Skin of body (tissue), 2 donors: ENCODE measurements around the gene PDZD2. TPM values are rescaled to one million over a fixed set of nuclear protein-coding genes. Genes with fewer than 3 reads are reported as not detected.
"Not testable (repeated sequence)": the region's sequence is repeated elsewhere in the genome, so short reads cannot be mapped to it uniquely, and the experiment has no call there.

ENCODE experiments used
- DNase-seq: peaks from one replicate; lab custom pipeline; 2025; lab: John Stamatoyannopoulos, UW
- total RNA-seq: library from RNA; depleted of rRNA; stranded (reverse); fragments of >200 nt; gene quantifications from one replicate; pipeline ENCODE4 v1.2.3, GENCODE V29; 2014

The PDZD2 gene
- total RNA-seq, 1 donor from 2014 or later = 34.9 TPM

DNA sequence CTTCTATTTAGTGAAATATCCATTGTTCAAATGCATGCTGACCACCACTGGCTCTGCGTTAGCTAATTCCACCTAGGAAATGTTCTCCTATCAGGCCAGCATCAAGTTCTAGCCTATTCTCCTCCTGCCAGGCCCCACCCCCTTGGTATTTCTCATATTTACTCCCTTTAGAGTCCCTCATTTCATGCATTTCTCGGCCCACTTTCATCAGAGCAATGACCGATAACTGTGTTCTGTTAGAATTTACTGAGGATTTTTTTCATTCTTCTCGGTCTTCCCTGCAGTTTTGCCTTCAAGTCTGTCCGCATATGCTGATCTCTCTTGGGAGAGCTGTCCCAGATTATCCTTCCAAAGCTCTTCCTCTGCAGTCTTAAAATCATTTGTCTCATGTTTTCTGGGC lies 391.8 kb downstream of the PDZD2 start:
- DNase-seq = no peak

DNA sequence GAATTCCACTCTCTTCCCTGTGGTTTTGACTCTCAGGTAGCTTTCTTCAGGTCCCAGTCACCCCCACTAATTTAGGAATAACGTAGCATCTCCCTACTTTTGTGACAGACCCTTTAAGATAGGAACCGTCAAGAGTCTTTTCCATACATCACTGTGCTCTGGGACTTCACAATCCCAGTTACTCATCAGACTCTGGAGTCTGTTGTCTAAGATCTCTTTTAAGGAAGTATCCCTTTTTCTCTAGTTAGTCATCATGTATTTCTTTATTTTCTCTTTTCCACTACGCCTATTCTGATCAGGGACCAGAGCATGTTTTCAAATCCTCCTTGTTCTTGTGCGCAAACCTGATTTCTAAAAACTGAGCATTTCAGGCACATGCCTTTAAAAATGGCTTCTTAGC lies 392.2 kb downstream of the PDZD2 start:
- no peak for DNase-seq

DNA sequence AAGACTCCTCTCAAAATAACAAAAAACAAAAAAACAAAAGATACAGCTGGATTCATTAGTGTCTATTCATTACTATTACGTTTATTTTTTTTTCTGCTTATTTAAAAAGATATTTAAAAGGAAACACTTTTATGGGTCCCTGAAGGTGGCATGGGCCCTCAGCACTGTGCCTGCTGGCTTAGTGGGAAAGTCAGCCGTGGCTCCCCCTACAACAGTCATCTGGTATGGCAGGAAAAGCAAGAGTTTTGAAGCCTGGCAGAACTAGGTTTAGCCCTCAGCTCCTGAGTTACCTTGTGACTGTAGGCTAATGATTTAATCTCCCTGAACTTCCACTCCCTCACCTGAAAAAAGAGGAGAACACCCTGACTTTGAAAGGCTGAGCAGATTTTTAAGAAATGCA lies 399.6 kb downstream of the PDZD2 start:
- no peak for DNase-seq

DNA sequence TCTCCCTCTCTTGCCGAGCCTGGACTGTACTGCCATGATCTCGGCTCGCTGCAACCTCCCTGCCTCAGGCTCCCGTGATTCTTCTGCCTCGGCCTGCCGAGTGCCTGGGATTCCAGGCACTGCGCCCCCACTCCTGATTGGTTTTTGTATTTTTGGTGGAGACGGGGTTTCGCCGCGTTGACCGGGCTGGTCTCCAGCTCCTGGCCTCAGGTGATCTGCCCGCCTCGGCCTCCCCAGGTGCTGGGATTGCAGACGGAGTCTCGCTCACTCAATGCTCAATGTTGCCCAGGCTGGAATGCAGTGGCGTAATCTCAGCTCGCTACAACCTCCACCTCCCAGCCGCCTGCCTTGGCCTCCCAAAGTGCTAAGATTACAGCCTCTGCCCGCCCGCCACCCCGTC lies 400.2 kb downstream of the PDZD2 start:
- DNase-seq = not testable (repeated sequence)

GRCh38 chr5:32039601-32040000 lies 400.7 kb downstream of the PDZD2 start:
- DNase-seq = not testable (repeated sequence)

DNA sequence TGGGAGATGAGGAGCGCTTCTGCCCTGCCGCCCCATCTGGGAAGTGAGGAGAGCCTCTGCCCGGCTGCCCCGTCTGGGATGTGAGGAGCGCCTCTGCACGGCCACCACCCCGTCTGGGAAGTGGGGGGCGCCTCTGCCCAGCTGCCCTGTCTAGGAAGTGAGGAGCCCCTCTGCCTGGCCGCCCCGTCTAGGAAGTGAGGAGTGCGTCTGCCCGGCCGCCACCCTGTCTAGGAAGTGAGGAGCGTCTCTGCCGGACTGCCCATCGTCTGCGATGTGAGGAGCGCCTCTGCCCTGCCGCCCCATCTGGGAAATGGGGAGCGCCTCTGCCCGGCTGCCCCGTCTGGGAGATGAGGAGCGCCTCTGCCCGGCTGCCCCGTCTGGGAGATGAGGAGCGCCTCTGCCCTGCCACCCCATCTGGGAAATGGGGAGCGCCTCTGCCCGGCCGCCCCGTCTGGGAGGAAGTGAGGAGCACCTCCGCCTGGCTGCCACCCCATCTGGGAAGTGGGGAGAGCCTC lies 401.3 kb downstream of the PDZD2 start:
- DNase-seq = not testable (repeated sequence)

- no peak for DNase-seq
Measured at GRCh38 chr5:32042551-32042961, 403.6 kb downstream of the PDZD2 start.

DNA sequence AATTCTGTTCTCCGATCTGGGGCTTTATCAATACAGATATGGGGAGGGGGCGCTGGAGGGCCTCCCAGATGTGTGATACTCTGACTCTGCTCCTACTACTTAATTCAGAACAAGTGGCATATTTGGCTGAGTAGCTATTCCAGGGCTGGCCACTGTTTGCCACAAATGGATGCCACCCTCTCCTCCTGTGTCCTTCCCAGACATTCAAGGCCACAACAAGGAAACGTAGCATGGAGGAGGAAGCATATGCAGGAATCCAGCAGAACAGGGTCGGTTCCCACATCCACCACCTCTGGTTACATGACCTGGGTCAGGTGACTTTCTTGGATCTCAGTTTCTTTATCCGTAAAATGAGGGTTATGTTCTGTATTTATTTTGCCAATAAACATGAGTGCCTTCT lies 404.2 kb downstream of the PDZD2 start:
- no peak for DNase-seq

GRCh38 chr5:32044434-32044833 lies 405.5 kb downstream of the PDZD2 start:
- no peak for DNase-seq

- no peak for DNase-seq
Measured at GRCh38 chr5:32044939-32045338, 406.0 kb downstream of the PDZD2 start.

GRCh38 chr5:32047056-32047455 lies 408.1 kb downstream of the PDZD2 start:
- no peak for DNase-seq

GRCh38 chr5:32051796-32052195 lies 412.9 kb downstream of the PDZD2 start:
- no peak for DNase-seq

DNA sequence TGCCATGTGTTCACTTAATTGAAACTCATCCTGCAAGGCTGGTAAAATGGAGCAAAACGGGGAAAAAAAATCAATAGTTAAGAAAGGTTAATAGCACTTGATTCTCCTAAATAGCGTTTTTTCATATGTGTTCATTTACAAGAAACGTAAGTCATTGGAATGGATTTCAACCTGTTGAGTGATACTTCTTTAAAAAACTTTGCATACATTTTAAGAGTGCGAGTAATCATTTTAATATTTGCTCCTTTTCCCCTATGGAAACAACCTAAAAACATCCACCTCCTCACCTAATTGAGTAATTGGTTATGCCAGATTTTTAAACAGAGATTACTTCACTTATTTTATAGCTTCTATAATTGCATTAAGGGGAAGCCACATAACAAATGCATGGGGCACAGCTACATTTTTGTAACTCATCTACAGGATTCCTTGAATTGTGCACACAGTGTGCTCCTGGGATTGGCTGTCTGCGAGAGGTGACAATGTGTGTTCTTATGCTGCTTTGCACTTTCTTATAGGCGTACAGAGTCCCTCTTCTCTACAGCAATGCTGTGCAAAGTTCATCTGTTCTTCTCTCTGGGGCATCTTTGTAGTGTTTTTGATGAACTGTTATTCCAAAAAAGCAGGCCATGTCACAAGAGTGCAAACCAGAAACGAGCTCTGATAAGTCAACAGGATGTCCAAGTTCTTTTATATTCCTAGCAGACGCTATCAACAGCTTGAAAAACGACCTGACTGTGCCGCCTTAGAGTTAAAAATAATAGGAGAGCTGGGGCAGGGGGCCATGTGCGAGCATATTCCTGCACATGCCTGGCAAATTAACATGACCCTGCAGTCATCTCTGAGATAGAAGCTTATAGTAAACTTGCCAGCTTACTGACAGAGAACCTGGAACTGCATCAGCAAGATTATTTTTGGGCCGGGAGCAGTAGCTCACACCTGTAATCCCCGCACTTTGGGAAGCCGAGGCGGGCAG lies 417.2 kb downstream of the PDZD2 start:
- DNase-seq = no peak

DNA sequence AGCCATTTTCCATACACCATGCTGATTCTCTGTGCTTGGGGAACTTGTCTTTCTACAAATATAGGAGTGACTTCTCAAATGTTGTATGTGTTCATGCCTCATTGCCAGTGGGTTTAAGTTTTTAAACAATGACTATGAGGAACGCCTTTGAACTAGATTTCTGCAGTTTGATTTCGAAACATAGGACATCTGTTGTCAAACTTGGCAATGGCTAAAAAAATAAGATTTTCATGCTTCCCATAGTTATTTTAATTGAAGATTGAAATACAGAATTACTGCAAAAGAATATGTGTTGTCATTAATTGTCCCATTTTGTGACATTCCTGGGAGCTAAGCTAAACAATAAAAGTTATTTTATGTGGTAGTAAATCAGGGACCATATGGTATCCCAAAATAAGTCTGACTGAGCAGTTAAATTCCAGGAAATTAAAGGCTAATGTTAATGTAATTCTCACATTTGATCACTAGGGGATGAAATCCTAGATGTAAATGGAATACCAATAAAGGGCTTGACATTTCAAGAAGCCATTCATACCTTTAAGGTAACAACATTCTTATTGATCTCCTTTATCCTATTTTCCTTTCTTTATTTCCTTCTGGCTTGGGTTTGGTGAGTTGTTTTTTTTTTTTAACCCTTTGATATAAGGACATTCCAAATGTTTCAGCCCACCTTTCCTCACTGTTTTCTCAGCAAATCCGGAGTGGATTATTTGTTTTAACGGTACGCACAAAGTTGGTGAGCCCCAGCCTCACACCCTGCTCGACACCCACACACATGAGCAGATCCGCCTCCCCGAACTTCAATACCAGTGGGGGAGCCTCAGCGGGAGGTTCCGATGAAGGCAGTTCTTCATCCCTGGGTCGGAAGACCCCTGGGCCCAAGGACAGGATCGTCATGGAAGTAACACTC lies 418.5 kb downstream of the PDZD2 start:
- peak; percentile 92 for DNase-seq

DNA sequence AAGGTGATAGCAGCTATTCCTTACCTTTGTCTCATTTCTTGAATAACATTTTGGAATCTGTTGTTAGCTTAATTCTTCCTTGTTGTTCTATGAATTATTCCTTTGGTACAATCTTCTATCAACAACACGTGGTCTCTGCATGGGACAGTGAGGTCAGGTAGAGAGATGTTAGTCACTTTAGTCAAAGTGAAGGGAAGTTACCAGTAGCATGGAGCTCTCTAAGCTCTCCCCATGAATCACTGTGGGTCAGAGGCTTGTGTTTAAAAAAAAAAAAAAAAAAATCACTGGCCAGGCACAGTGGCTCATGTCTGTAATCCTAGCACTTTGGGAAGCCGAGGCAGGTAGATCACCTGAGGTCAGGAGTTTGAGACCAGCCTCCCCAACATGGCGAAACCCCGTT lies 419.2 kb downstream of the PDZD2 start:
- DNase-seq = no peak

- peak; percentile 16 for DNase-seq
Measured at GRCh38 chr5:32058997-32059396, 420.1 kb downstream of the PDZD2 start.

DNA sequence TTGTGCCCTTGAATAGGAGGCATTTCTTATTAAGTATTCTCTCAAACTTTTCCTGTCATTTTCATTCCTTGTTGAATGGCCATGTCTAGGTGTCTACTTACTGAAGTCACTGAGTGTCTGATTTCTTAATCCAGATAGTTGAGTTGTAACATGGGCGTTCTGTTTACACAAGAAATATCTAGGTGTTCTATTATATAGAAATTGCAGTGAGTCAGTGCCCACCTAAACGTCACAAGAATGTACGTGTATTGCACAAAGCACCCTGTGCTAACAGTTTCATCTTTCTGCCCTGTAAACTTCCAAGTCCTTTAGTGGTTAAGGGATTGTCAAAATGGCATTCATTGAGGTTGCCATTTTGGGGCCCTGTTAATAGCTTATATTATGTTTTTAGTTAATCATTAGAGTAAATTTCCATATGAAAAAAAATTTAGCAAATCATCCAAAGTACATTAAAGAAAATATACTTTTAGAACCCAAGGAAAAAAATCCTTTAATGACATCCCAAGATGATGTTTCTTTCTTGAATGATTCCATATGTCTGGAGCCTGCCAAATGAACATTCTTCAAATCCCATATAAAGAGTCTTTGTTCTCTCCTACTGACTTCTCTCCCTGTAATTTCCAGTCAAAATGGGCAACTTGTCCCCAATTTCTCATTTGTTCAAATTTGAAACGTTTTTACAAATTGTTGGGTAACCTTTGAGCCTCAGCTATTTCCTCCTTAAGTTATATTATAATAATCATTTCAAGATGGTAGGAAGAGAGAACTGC lies 421.0 kb downstream of the PDZD2 start:
- peak; percentile 75 for DNase-seq

DNA sequence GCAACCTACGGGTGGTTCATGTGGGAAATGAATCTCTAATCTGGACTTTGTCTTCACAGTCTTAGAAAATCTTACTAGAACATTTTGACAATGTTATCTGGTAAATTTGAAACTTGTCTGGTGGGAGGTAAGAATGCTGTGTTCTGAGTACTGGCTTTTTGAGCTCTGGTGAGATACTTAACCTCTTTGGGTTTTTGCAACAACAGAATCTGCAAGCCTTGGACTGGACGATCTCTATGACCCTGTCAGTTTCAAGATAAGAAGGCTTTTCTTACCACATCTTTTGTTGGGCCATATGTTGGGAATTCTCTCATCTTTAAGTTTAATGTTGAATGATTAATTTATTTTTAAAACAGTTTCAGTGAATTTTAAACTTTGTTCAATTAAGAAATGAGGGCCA lies 422.3 kb downstream of the PDZD2 start:
- DNase-seq = no peak

- no peak for DNase-seq
Measured at GRCh38 chr5:32066448-32066847, 427.5 kb downstream of the PDZD2 start.

DNA sequence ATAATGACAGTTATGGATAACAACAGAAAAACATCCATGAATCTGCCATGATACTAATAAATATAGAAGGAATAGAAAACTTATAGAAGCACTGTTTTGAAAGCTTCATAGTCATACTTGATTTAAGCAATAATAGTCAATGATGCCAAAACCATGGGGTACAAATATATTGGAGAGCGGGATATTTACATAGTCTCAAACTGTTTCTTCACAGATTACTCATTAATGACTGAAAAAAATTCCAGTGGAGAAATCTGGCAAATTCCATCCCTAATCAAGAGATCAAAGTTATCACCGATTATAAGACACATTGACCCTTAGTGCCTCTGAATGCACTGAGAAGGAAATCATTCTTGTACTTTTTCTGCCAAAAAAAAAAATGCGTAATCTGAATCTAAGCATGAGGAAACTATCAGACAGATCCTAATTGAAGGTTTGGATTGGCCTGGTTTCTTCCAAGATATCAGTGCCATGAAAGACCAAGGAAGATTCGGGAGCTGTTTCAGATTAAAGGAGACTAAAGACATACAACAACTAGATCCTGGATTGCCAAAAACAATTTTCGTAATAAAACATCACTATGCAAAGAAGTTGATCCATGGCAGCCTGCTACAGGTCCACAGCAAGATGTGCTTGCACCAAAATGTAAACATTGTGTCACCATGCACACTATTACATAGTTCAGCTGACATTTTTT lies 429.0 kb downstream of the PDZD2 start:
- no peak for DNase-seq

DNA sequence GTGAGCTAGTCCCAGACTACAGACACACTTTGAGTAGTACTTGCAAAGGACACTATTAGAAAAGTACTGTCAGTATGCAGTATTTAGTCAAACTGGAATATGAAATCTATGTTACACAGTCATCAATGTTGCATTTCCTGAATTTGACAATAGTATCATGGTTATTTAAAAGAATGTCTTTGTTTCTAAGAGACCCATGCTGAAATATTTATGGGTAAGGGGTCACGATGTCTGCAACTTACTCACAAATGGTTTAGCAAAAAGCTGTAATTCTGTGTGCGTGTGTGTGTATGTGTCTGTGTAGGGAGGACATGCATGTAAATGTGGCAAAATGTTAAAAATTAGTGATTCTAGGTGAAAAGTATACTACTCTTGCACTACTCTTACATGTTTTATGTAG lies 429.6 kb downstream of the PDZD2 start:
- no peak for DNase-seq
